ENCODE results near the gene SC5D. TPM values are rescaled to one million over a fixed set of nuclear protein-coding genes. Genes with fewer than 3 reads are reported as not detected.
A peak's percentile ranks its signal among the peaks of the same experiment; 100 is the strongest.

The SC5D gene
- polyA plus RNA-seq, 4 donors: 17.8 to 54.1 (median 26.3) TPM

- H3K9me3 ChIP-seq (ENCODE audit: control insufficient read depth in 2 of 2, insufficient read depth in 1 of 2, low read depth in 1 of 2, low read length in 1 of 2): peaks cover 0 to 2% of the 10 kb centered on the region in 2 donors
- FAIRE-seq (no peak), DNase-seq (no peak)
- H3K36me3 ChIP-seq (ENCODE audit: control insufficient read depth in 3 of 3, insufficient read depth in 2 of 3, low read depth in 1 of 3, low read length in 3 of 3): no peaks in the 10 kb centered on the region
- no peaks in the 10 kb centered on the region for H3K4me1 ChIP-seq (ENCODE audit: control insufficient read depth in 3 of 3, insufficient read depth in 2 of 3, low read depth in 1 of 3, low read length in 2 of 3)
- no peak overlapping the region for H3K4me3 ChIP-seq (ENCODE audit: low read depth in 1 of 3, low read length in 3 of 3)
- 80 to 83% (median 81%) methylated on average over 6 of the region's 6 CpGs for WGBS, 3 donors
- no peak overlapping the region for H3K27ac ChIP-seq (ENCODE audit: low read depth in 1 of 3, low read length in 2 of 3)
- H3K27me3 ChIP-seq (ENCODE audit: control insufficient read depth in 3 of 3, insufficient read depth in 3 of 3, low read length in 3 of 3): peaks cover 0 to 2% (median 0%) of the 10 kb centered on the region in 3 donors
Observed at GRCh38 chr11:121337740-121338272, 45.2 kb downstream of the SC5D start.

GRCh38 chr11:121338536-121338935, 46.0 kb downstream of the SC5D start:
- Histone ChIP-seq H3K9me3 (ENCODE audit: control insufficient read depth in 2 of 2, insufficient read depth in 1 of 2, low read depth in 1 of 2, low read length in 1 of 2) (no peaks in the 10 kb centered on the region), H3K4me1 (ENCODE audit: control insufficient read depth in 3 of 3, insufficient read depth in 2 of 3, low read depth in 1 of 3, low read length in 2 of 3) (no peaks in the 10 kb centered on the region), H3K4me3 (ENCODE audit: low read depth in 1 of 3, low read length in 3 of 3) (no peak overlapping the region), H3K36me3 (ENCODE audit: control insufficient read depth in 3 of 3, insufficient read depth in 2 of 3, low read depth in 1 of 3, low read length in 3 of 3) (no peaks in the 10 kb centered on the region), H3K27ac (ENCODE audit: low read depth in 1 of 3, low read length in 2 of 3) (no peak overlapping the region), H3K27me3 (ENCODE audit: control insufficient read depth in 3 of 3, insufficient read depth in 3 of 3, low read length in 3 of 3) (no peaks in the 10 kb centered on the region)
- WGBS, 3 donors: 95 to 96% (median 96%) methylated on average over 11 of the region's 11 CpGs
- DNase-seq: no peak
- no peak for FAIRE-seq

DNA sequence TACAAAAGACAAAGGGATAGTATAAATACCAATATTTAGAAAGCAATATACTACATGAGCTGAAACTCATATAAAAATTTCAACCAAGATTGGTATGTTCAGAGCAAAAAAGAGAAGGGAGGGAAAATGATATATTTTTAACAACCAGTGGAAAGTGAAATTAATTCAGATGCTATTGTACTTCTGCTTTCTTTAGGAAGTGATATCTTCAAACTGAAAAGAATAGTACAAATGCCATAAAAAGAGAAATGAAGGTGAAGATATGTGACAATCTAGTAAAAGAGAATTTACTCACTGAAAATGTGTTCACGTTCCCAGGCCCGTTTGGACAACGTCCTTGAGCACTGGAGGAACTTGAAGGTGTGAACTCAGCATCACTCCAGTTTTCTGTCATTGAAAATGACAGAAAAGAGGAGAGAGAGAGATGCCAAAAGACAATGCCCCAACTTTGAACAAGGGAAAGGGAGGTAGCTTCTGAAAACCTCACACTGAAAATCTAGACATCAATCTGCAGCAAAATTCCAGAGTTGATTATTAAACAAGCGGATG, 47.5 kb downstream of the SC5D start:
- WGBS, 3 donors: 61 to 75% (median 67%) methylated on average over 4 of the region's 4 CpGs
- FAIRE-seq: no peak
- H3K36me3 ChIP-seq (ENCODE audit: control insufficient read depth in 3 of 3, insufficient read depth in 2 of 3, low read depth in 1 of 3, low read length in 3 of 3): no peaks in the 10 kb centered on the region

GRCh38 chr11:121341609-121342008, 49.0 kb downstream of the SC5D start:
- Histone ChIP-seq H3K27ac (ENCODE audit: low read depth in 1 of 3, low read length in 2 of 3) (no peak overlapping the region), H3K36me3 (ENCODE audit: control insufficient read depth in 3 of 3, insufficient read depth in 2 of 3, low read depth in 1 of 3, low read length in 3 of 3) (no peaks in the 10 kb centered on the region), H3K9me3 (ENCODE audit: control insufficient read depth in 2 of 2, insufficient read depth in 1 of 2, low read depth in 1 of 2, low read length in 1 of 2) (no peaks in the 10 kb centered on the region), H3K27me3 (ENCODE audit: control insufficient read depth in 3 of 3, insufficient read depth in 3 of 3, low read length in 3 of 3) (no peaks in the 10 kb centered on the region), H3K4me1 (ENCODE audit: control insufficient read depth in 3 of 3, insufficient read depth in 2 of 3, low read depth in 1 of 3, low read length in 2 of 3) (no peaks in the 10 kb centered on the region), H3K4me3 (ENCODE audit: low read depth in 1 of 3, low read length in 3 of 3) (no peak overlapping the region)
- DNase-seq (peak in 1 of 2 donors; percentile 80), FAIRE-seq (no peak)
- 10 to 44% (median 25%) methylated on average over 4 of the region's 4 CpGs for WGBS, 3 donors

More for the DNA sequence above, 47.5 kb downstream of the SC5D start:
- no peak overlapping the region for H3K27ac ChIP-seq (ENCODE audit: low read depth in 1 of 3, low read length in 2 of 3)
- no peak overlapping the region for H3K4me3 ChIP-seq (ENCODE audit: low read depth in 1 of 3, low read length in 3 of 3)
- H3K9me3 ChIP-seq (ENCODE audit: control insufficient read depth in 2 of 2, insufficient read depth in 1 of 2, low read depth in 1 of 2, low read length in 1 of 2): no peaks in the 10 kb centered on the region
- H3K27me3 ChIP-seq (ENCODE audit: control insufficient read depth in 3 of 3, insufficient read depth in 3 of 3, low read length in 3 of 3): no peaks in the 10 kb centered on the region
- no peak for DNase-seq
- no peaks in the 10 kb centered on the region for H3K4me1 ChIP-seq (ENCODE audit: control insufficient read depth in 3 of 3, insufficient read depth in 2 of 3, low read depth in 1 of 3, low read length in 2 of 3)

GRCh38 chr11:121344824-121345223, 52.3 kb downstream of the SC5D start:
- Histone ChIP-seq H3K4me3 (ENCODE audit: low read depth in 1 of 3, low read length in 3 of 3) (no peak overlapping the region), H3K27ac (ENCODE audit: low read depth in 1 of 3, low read length in 2 of 3) (no peak overlapping the region), H3K27me3 (ENCODE audit: control insufficient read depth in 3 of 3, insufficient read depth in 3 of 3, low read length in 3 of 3) (no peaks in the 10 kb centered on the region), H3K4me1 (ENCODE audit: control insufficient read depth in 3 of 3, insufficient read depth in 2 of 3, low read depth in 1 of 3, low read length in 2 of 3) (peaks cover 0 to 2% (median 0%) of the 10 kb centered on the region in 3 donors), H3K9me3 (ENCODE audit: control insufficient read depth in 2 of 2, insufficient read depth in 1 of 2, low read depth in 1 of 2, low read length in 1 of 2) (no peaks in the 10 kb centered on the region), H3K36me3 (ENCODE audit: control insufficient read depth in 3 of 3, insufficient read depth in 2 of 3, low read depth in 1 of 3, low read length in 3 of 3) (no peaks in the 10 kb centered on the region)
- DNase-seq (peak in 1 of 2 donors; percentile 53), FAIRE-seq (no peak)

DNA sequence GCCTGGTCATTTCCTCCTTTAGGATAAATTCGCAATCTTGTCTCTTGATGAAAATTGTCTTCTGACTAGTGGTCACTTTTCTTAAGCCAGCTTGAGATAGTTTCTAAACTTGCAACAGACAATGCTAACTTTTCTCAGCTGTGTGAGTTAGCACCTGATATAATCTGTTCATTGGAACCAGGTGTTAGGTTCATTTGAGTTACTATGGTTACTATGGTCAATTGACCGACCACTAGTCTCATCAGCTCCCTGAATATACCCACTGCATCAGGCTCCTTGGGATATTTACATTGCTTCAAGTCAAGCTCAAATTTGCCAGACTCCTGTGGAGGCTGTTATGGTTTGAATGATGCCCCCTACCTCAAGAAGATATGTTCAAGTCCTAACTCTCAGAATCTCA, 54.5 kb downstream of the SC5D start:
- FAIRE-seq (no peak), DNase-seq (no peak)
- no peaks in the 10 kb centered on the region for H3K9me3 ChIP-seq (ENCODE audit: control insufficient read depth in 2 of 2, insufficient read depth in 1 of 2, low read depth in 1 of 2, low read length in 1 of 2)
- H3K36me3 ChIP-seq (ENCODE audit: control insufficient read depth in 3 of 3, insufficient read depth in 2 of 3, low read depth in 1 of 3, low read length in 3 of 3): no peaks in the 10 kb centered on the region
- no peaks in the 10 kb centered on the region for H3K27me3 ChIP-seq (ENCODE audit: control insufficient read depth in 3 of 3, insufficient read depth in 3 of 3, low read length in 3 of 3)
- no peak overlapping the region for H3K4me3 ChIP-seq (ENCODE audit: low read depth in 1 of 3, low read length in 3 of 3)
- peaks cover 0 to 2% (median 0%) of the 10 kb centered on the region in 3 donors for H3K4me1 ChIP-seq (ENCODE audit: control insufficient read depth in 3 of 3, insufficient read depth in 2 of 3, low read depth in 1 of 3, low read length in 2 of 3)
- H3K27ac ChIP-seq (ENCODE audit: low read depth in 1 of 3, low read length in 2 of 3): no peak overlapping the region
- WGBS, 3 donors: 87 to 96% (median 88%) methylated on average over 2 of the region's 2 CpGs

- H3K36me3 ChIP-seq (ENCODE audit: control insufficient read depth in 3 of 3, insufficient read depth in 2 of 3, low read depth in 1 of 3, low read length in 3 of 3): no peaks in the 10 kb centered on the region
- FAIRE-seq: no peak
- peak in 1 of 2 donors; percentile 25 for DNase-seq
- no peaks in the 10 kb centered on the region for H3K9me3 ChIP-seq (ENCODE audit: control insufficient read depth in 2 of 2, insufficient read depth in 1 of 2, low read depth in 1 of 2, low read length in 1 of 2)
- no peak overlapping the region for H3K4me3 ChIP-seq (ENCODE audit: low read depth in 1 of 3, low read length in 3 of 3)
- no peak overlapping the region for H3K27ac ChIP-seq (ENCODE audit: low read depth in 1 of 3, low read length in 2 of 3)
- no peaks in the 10 kb centered on the region for H3K27me3 ChIP-seq (ENCODE audit: control insufficient read depth in 3 of 3, insufficient read depth in 3 of 3, low read length in 3 of 3)
- WGBS, 3 donors: 13 to 53% (median 36%) methylated on average over 5 of the region's 5 CpGs
- peaks cover 0 to 2% (median 0%) of the 10 kb centered on the region in 3 donors for H3K4me1 ChIP-seq (ENCODE audit: control insufficient read depth in 3 of 3, insufficient read depth in 2 of 3, low read depth in 1 of 3, low read length in 2 of 3)
Observed at GRCh38 chr11:121347813-121348212, 55.2 kb downstream of the SC5D start.

DNA sequence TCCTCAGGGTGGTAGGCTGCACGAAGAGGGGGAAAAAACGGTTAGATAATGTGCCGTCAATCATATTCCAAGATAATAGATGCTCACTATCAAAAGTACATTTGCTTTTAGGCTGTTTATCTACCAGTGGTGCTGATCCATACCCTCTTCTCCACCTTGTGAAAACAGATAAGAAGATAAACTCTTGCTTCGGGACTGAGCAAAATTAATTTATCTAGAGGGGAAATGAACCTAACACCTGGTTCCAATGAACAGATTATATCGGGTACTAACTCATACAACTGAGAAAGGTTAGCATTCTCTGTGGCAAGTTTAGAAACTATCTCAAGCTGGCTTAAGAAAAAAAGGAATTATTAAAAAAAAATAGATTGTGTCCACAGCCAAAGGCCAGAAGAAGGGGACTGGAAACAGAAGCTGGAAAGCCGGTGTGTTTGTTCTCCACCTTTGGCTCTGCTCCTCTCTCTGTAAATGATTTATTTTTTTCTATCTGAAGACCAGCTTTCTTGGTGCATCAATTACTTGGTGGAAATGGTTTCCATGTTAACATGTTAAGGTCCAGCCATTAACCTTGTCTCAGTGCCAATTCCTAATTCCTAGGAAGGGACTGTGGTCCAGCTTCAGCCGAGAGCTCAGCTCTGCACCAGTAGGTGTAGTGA, 55.8 kb downstream of the SC5D start:
- 22 to 55% (median 40%) methylated on average over 7 of the region's 7 CpGs for WGBS, 3 donors
- H3K4me3 ChIP-seq (ENCODE audit: low read depth in 1 of 3, low read length in 3 of 3): no peak overlapping the region
- FAIRE-seq: no peak
- peak in 1 of 2 donors; percentile 4 for DNase-seq
- H3K9me3 ChIP-seq (ENCODE audit: control insufficient read depth in 2 of 2, insufficient read depth in 1 of 2, low read depth in 1 of 2, low read length in 1 of 2): no peaks in the 10 kb centered on the region
- H3K27ac ChIP-seq (ENCODE audit: low read depth in 1 of 3, low read length in 2 of 3): no peak overlapping the region
- peaks cover 0 to 2% (median 0%) of the 10 kb centered on the region in 3 donors for H3K4me1 ChIP-seq (ENCODE audit: control insufficient read depth in 3 of 3, insufficient read depth in 2 of 3, low read depth in 1 of 3, low read length in 2 of 3)
- H3K36me3 ChIP-seq (ENCODE audit: control insufficient read depth in 3 of 3, insufficient read depth in 2 of 3, low read depth in 1 of 3, low read length in 3 of 3): no peaks in the 10 kb centered on the region
- H3K27me3 ChIP-seq (ENCODE audit: control insufficient read depth in 3 of 3, insufficient read depth in 3 of 3, low read length in 3 of 3): no peaks in the 10 kb centered on the region
